WERI-Rb-1 (cell line): ENCODE results near the gene NINJ2.

Source experiments
- DNase-seq: peaks from one replicate; pipeline ENCODE4 v3.0.0-alpha.2; 2020
- H3K27ac ChIP-seq: fragments of 250-450 bp; sonication (Bioruptor Pico); 2 replicates; pipeline ENCODE4 v1.5.1; 2020; ENCODE audit warnings: mild to moderate bottlenecking, moderate library complexity
- H3K27me3 ChIP-seq: fragments of 250-450 bp; sonication (Bioruptor Pico); 2 replicates; pipeline ENCODE4 v1.5.1; 2021; ENCODE audit warnings: mild to moderate bottlenecking, low read depth, moderate library complexity; ENCODE audit not compliant: insufficient read depth, severe bottlenecking
- H3K36me3 ChIP-seq: fragments of 250-450 bp; sonication (Bioruptor Pico); 2 replicates; pipeline ENCODE4 v1.5.1; 2020; ENCODE audit warnings: mild to moderate bottlenecking, moderate library complexity
- H3K4me3 ChIP-seq: 2 replicates; pipeline ENCODE4 v1.5.1; 2011; ENCODE audit warnings: low read depth, mild to moderate bottlenecking, control low read depth, low read length
- H3K9me3 ChIP-seq: fragments of 250-450 bp; sonication (Bioruptor Pico); 2 replicates; pipeline ENCODE4 v1.5.1; 2021; ENCODE audit warnings: mild to moderate bottlenecking, moderate library complexity; ENCODE audit not compliant: severe bottlenecking
- TF ChIP-seq, protein P1 (sequence below): IDR thresholded peaks from 2 replicates; pipeline ENCODE4 v1.5.1; 2011; ENCODE audit warnings: low read depth, mild to moderate bottlenecking, control low read depth, inconsistent platforms, low read length

Gene NINJ2

DNA sequence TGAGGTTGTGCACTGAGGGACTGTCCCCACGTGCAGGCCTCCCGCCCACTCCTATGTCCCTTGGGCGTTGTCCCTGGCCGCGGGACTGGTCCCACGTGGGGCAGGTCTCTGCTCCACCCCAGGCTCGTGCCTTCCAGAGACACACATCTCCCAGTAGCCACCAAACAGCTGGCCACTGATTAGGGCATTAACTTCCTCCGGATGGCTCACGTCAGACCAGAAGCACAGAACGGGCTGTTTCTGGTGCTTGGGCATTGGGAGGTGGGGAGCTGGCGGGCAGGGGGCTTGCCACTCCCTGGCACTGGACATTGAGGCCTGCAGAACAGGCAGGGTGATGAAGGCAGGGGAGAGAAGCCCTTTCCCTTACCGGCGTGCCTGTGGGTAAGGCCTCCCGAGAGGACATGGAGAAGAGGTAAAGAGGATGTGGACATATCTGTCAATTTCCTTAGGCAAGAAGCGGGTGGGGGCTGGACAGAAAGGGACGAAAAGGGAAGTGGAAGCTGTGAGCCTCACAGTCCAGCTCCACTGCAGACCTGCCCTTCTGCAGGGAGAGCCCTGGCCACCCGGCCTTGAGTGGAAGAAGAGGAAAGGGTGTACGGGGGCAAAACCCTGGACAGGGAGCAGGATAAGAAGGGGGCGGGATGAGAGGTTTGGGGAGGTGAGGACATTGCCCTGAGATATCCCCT lies 101.2 kb downstream of the NINJ2 start:
- Histone ChIP-seq H3K27ac (no peak overlapping the region), H3K27me3 (no peaks in the 10 kb centered on the region), H3K36me3 (no peaks in the 10 kb centered on the region), H3K9me3 (no peaks in the 10 kb centered on the region), H3K4me3 (no peak overlapping the region)
- TF ChIP-seq, protein P1, sequence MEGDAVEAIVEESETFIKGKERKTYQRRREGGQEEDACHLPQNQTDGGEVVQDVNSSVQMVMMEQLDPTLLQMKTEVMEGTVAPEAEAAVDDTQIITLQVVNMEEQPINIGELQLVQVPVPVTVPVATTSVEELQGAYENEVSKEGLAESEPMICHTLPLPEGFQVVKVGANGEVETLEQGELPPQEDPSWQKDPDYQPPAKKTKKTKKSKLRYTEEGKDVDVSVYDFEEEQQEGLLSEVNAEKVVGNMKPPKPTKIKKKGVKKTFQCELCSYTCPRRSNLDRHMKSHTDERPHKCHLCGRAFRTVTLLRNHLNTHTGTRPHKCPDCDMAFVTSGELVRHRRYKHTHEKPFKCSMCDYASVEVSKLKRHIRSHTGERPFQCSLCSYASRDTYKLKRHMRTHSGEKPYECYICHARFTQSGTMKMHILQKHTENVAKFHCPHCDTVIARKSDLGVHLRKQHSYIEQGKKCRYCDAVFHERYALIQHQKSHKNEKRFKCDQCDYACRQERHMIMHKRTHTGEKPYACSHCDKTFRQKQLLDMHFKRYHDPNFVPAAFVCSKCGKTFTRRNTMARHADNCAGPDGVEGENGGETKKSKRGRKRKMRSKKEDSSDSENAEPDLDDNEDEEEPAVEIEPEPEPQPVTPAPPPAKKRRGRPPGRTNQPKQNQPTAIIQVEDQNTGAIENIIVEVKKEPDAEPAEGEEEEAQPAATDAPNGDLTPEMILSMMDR: no peak
- DNase-seq: no peak

DNA sequence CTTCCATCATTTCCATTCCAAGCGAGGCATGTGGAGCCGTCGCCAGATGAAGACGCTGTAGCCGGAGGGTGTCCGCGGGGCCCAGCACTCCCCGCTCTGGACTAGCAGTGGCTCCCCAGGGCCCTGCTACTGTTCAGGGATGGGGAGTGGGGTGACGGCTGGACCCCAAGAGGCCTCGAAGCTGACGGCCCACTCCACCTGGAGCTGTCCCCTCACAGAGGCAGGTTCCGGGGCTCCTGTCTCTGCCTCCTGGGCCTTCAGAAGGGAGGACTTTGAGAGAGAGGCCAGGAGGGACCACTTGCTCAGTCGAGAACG lies 101.9 kb downstream of the NINJ2 start:
- H3K27me3 ChIP-seq: no peaks in the 10 kb centered on the region
- TF ChIP-seq, protein P1: no peak
- H3K27ac ChIP-seq: no peak overlapping the region
- H3K4me3 ChIP-seq: no peak overlapping the region
- H3K36me3 ChIP-seq: peaks cover 3% of the 10 kb centered on the region; the same call in 1 of the 2 replicates
- no peak for DNase-seq
- no peaks in the 10 kb centered on the region for H3K9me3 ChIP-seq

DNA sequence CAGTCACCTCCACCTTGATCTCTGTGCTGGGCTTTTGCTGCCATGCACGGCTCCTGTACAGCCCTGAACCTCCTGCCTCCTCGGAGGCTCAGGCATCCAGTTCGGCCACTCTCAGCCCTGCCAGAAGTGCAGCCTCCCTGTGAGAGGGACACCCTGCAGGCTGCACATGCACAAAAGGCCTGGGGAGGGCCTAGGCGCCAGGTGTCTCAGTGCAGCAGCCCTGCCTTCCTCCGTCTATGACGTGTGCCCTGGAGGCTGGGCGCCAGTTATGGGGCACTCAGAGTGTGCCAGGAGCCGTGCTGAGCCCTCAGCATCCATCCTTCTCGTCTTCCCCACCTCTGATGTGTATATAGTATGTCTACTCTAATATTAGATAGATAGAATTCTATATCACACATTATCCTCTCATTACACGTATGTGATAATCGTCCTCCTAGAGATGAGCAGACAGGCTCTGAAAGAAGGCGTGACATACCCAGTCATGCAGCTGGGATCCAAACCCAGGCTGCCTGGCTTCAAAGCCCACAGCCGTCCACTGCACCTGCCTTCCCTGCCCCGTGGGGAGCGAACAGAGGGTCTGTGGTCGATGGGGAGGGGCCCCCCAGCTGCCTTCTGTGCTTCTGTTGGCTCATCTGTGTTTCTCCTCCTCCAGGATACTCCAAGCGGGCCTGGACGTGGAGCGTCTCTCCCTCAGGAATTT lies 102.4 kb downstream of the NINJ2 start:
- DNase-seq: no peak
- no peaks in the 10 kb centered on the region for H3K27me3 ChIP-seq
- H3K27ac ChIP-seq: no peak overlapping the region
- H3K36me3 ChIP-seq: peaks cover 6% of the 10 kb centered on the region; the same call in 1 of the 2 replicates
- H3K9me3 ChIP-seq: no peaks in the 10 kb centered on the region
- TF ChIP-seq, protein P1: no peak
- H3K4me3 ChIP-seq: no peak overlapping the region

DNA sequence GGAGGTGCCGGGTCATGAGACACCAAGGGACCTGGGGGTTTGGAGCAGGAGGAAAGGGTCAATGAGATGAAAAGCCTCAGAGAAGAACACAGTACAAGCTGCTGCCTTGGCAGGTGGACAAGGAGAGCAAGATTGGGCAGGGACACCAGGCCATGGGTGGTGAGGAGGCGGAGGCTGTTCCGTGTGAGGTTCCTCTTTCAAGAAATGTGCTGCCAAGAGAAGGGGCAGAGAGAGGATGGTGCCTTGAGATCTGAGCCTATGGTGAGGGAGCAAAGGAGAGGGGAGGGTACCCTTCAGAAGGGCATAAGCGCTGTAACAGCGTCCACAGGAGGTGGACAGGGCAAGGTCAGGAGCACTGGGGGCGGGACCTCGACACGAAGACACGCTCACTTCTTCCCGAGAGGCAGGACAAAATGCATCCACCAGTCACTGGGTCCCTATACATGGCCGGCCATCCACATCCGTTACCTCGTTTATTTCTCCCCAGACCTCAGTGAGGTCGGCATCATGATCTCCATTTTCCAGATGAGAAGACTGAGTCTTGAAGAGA lies 103.3 kb downstream of the NINJ2 start:
- peaks cover 6% of the 10 kb centered on the region; the same call in 1 of the 2 replicates for H3K36me3 ChIP-seq
- TF ChIP-seq, protein P1: no peak
- H3K27me3 ChIP-seq: no peaks in the 10 kb centered on the region
- no peaks in the 10 kb centered on the region for H3K9me3 ChIP-seq
- no peak overlapping the region for H3K4me3 ChIP-seq
- DNase-seq: no peak
- H3K27ac ChIP-seq: no peak overlapping the region

DNA sequence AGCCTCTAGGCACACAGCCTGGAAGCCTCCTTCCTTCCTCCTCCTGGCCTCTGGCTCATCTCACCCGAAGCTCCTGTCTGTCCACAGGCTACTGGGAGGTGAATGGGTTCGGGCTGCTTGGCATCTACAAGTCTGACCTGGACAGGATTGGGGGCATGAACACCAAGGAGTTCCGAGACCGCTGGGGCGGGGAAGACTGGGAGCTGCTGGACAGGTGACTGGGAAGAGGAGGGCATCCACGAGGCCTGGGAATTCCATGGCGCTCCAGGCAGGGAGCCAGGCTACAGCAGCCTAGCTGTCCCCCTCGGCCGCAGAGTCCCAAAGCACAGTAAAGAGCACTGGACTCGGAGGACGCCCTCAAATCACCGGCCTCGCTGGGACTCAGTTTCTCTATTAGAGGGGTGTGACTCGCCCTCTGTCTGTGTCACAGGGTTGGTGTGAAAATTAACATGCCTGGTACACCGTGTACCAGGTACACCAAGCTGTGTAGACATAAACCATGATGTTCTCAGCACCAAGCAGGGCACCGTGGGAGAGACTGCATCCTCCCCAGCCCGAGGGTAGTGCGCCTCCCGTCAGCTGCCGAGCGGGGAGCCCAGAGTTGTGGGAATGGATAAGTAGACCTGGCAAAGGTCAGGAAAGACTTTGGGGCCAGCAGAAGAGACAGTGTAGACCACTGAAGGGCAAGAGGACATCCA lies 103.9 kb downstream of the NINJ2 start:
- TF ChIP-seq, protein P1: no peak
- no peak for DNase-seq
- Histone ChIP-seq H3K9me3 (no peaks in the 10 kb centered on the region), H3K27me3 (no peaks in the 10 kb centered on the region), H3K27ac (no peak overlapping the region), H3K36me3 (peaks cover 6% of the 10 kb centered on the region; the same call in 1 of the 2 replicates), H3K4me3 (no peak overlapping the region)
